Caco-2 (cell line): ENCODE measurements around the gene C7orf33. TPM values are rescaled to one million over a fixed set of nuclear protein-coding genes. Genes with fewer than 3 reads are reported as not detected.

Source experiments
- BruUV-seq: library from RNA; stranded (reverse); fragments of 400-500 nt; replicated peaks from 2 replicates; lab custom pipeline; 2021; lab: Mats Ljungman, UMichigan
- CTCF ChIA-PET: fragments of 300-600 bp; sonication (Branson Sonifier 250); formaldehyde crosslinking; loops from one replicate; lab custom pipeline; 2022; ENCODE audit warnings: antibody characterized with exemption; lab: Charles Lee
- POLR2A ChIA-PET: fragments of 300-600 bp; sonication (Branson Sonifier 250); formaldehyde crosslinking; loops from one replicate; lab custom pipeline; 2022; ENCODE audit warnings: antibody characterized with exemption; lab: Charles Lee
- DNase-seq, 2 experiments: peaks; one replicate each; pipeline versions ENCODE4 v3.0.0 to v3.0.0-alpha.2; 2020 to 2022
- H3K27me3 ChIP-seq: replicated peaks from 2 replicates; pipeline ENCODE4 v1.6.0; 2011; ENCODE audit warnings: low read length; ENCODE audit not compliant: control insufficient read depth, insufficient read depth
- H3K36me3 ChIP-seq: 2 replicates; pipeline ENCODE4 v1.5.1; 2011; ENCODE audit warnings: low read length; ENCODE audit not compliant: control insufficient read depth, insufficient read depth
- H3K4me1 ChIP-seq: fragments of 250-450 bp; sonication (Bioruptor Pico); 2 replicates; pipeline ENCODE4 v1.5.1; 2020; ENCODE audit warnings: mild to moderate bottlenecking
- H3K4me3 ChIP-seq: 2 replicates; pipeline ENCODE4 v1.5.1; 2011; ENCODE audit warnings: low read depth, mild to moderate bottlenecking, control low read depth, low read length
- H3K9me3 ChIP-seq: fragments of 250-450 bp; sonication (Bioruptor Pico); 2 replicates; pipeline ENCODE4 v1.5.1; 2020; ENCODE audit warnings: mild to moderate bottlenecking, moderate library complexity
- H3K27ac Mint-ChIP-seq: one replicate; pipeline ENCODE4 v1.8.0; 2022; ENCODE audit warnings: mixed read lengths; ENCODE audit not compliant: unreplicated experiment
- H3K27me3 Mint-ChIP-seq: one replicate; pipeline ENCODE4 v1.8.0; 2022; ENCODE audit warnings: mixed read lengths; ENCODE audit not compliant: insufficient read depth, unreplicated experiment
- H3K36me3 Mint-ChIP-seq: one replicate; pipeline ENCODE4 v1.8.0; 2022; ENCODE audit warnings: mild to moderate bottlenecking, mixed read lengths; ENCODE audit not compliant: insufficient read depth, unreplicated experiment
- H3K4me1 Mint-ChIP-seq: one replicate; pipeline ENCODE4 v1.8.0; 2022; ENCODE audit warnings: low read depth, mixed read lengths; ENCODE audit not compliant: unreplicated experiment
- H3K4me3 Mint-ChIP-seq: one replicate; pipeline ENCODE4 v1.8.0; 2022; ENCODE audit warnings: mild to moderate bottlenecking, moderate library complexity, mixed read lengths; ENCODE audit not compliant: unreplicated experiment
- H3K9me3 Mint-ChIP-seq: one replicate; pipeline ENCODE4 v1.8.0; 2022; ENCODE audit warnings: mixed read lengths; ENCODE audit not compliant: unreplicated experiment
- intact Hi-C: fragments of 100-400 bp; cut with micrococcal nuclease; formaldehyde crosslinking; loops from one replicate; pipeline ENCODE4 v1.10.0; 2022; ENCODE audit not compliant: unreplicated experiment
- total RNA-seq: library from RNA; stranded (reverse); gene quantifications from 2 replicates; pipeline ENCODE4 v1.2.3, GENCODE V29; 2022
- TF ChIP-seq, protein P1 (sequence below), 2 experiments: fragments of 200-600 bp in 1 of 2; IDR thresholded peaks; 1 replicate in 1 of 2; 2 replicates in 1 of 2; pipeline versions ENCODE4 v1.5.1 to v1.8.0; 2011 to 2022; ENCODE audit warnings: antibody characterized with exemption in 1 of 2, control low read depth in 1 of 2, inconsistent platforms in 1 of 2, low read depth in 1 of 2, low read length in 1 of 2, mild to moderate bottlenecking in 1 of 2, moderate library complexity in 1 of 2; ENCODE audit not compliant: insufficient read depth in 1 of 2, severe bottlenecking in 1 of 2, unreplicated experiment in 1 of 2

C7orf33 gene
- total RNA-seq, 1 experiment from 2014 or later, result 0.23 TPM

DNA sequence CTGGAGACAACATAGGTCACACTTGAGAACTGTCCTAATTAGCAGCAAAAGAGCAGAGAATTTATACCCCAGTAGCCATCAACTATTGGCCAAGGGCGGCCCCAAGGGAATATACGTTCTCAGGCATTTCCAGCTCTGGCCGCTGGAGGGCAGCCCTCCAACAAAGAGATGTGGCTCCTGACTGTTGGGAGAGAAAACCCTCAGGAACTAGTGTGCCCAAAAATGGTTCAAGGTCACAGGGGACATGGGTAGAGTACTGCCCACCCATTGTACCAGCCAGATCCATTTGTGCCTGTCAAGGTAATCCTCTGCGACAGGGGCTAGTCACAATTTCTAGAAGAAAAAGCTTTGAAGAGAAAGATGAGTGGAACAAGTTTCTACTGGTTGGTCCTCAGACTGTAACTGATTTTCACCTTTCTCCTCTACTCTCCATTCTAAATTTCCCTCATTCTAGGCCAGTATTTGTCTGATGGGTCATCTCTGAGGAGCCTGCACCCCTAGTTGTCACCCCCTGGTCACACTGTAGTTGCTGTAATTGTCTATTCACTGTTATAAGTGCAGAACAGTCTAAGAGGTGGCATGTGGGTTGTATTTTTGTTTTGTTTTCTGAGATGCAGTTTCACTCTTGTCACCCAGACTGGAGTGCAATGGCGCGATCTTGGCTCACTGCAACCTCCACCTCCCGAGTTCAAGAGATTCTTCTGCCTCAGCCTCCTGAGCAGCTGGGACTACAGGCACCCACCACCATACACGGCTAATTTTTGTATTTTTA, 14.7 kb upstream of the C7orf33 start:
- Mint-ChIP-seq H3K4me1 (no peaks in the 10 kb centered on the region), H3K9me3 (peaks cover 2% of the 10 kb centered on the region), H3K27ac (no peak overlapping the region), H3K36me3 (no peaks in the 10 kb centered on the region), H3K27me3 (peaks cover 3% of the 10 kb centered on the region), H3K4me3 (no peak overlapping the region)
- DNase-seq, result peak; percentile 61 to 76
- H3K36me3 ChIP-seq, result no peaks in the 10 kb centered on the region
- TF ChIP-seq, protein P1, sequence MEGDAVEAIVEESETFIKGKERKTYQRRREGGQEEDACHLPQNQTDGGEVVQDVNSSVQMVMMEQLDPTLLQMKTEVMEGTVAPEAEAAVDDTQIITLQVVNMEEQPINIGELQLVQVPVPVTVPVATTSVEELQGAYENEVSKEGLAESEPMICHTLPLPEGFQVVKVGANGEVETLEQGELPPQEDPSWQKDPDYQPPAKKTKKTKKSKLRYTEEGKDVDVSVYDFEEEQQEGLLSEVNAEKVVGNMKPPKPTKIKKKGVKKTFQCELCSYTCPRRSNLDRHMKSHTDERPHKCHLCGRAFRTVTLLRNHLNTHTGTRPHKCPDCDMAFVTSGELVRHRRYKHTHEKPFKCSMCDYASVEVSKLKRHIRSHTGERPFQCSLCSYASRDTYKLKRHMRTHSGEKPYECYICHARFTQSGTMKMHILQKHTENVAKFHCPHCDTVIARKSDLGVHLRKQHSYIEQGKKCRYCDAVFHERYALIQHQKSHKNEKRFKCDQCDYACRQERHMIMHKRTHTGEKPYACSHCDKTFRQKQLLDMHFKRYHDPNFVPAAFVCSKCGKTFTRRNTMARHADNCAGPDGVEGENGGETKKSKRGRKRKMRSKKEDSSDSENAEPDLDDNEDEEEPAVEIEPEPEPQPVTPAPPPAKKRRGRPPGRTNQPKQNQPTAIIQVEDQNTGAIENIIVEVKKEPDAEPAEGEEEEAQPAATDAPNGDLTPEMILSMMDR (IDR thresholded peaks at IDR 0.05; ENCODE audit: insufficient read depth in 1 of 2, low read depth in 1 of 2, low read length in 1 of 2, severe bottlenecking in 1 of 2, unreplicated experiment in 1 of 2), result peak; percentile 85 to 90
- H3K9me3 ChIP-seq, result no peaks in the 10 kb centered on the region
- no peaks in the 10 kb centered on the region for H3K27me3 ChIP-seq
- no peak overlapping the region for H3K4me3 ChIP-seq
- ChIA-PET CTCF (interaction anchor here (0.6 to 1.0 kb wide), 3 partner anchors 16 to 387 kb away, joined by 3 to 6 read pairs (median 3); no protein-coding TSS in a partner anchor), POLR2A (no interaction called here)
- intact Hi-C loops, result loop anchor here (1.0 to 5.0 kb wide), 5 partner anchors 74 to 390 kb away; partner anchors contain the start of gene CUL1
- BruUV-seq, result no TSS peak
- H3K4me1 ChIP-seq, result no peaks in the 10 kb centered on the region

DNA sequence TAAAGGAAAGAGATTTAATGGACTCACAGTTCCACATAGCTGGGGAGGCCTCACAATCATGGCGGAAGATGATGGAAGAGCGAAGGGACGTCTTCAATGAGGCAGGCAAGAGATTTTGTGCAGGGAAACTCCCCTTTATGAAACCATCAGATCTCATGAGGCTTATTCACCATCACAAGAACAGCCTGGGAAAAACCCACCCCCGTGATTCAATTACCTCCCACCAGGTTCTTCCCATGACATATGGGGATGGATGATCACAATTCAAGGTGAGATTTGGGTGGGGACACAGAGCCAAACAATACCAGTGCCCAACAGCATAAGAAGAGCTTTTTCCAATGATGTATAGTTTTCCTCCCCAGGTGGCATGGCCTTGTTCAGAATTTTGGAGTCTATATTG, 11.2 kb upstream of the C7orf33 start:
- no TSS peak for BruUV-seq

DNA sequence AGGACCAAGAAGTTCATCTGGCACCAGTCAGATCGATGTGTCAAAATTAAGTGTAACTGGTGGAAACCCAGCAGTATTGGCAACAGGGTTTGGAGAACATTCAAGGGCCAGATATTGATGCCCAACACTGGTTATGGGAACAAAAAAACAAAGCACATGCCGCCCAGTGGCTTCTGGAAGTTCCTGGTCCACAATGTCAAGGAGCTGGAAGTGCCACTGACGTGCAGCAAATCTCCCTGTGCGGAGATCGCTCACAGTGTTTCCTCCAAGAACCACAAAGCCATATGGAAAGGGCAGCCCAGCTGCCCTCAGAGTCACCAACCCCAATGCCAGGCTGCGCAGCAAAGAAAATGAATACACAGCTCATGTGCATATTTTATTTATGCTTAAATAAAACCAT, 10.1 kb upstream of the C7orf33 start:
- Mint-ChIP-seq H3K27me3 (no peaks in the 10 kb centered on the region), H3K9me3 (no peaks in the 10 kb centered on the region), H3K27ac (no peak overlapping the region), H3K4me3 (no peak overlapping the region), H3K4me1 (no peaks in the 10 kb centered on the region), H3K36me3 (no peaks in the 10 kb centered on the region)
- POLR2A ChIA-PET, result no interaction called here
- H3K4me1 ChIP-seq, result no peaks in the 10 kb centered on the region
- H3K9me3 ChIP-seq, result no peaks in the 10 kb centered on the region
- no peaks in the 10 kb centered on the region for H3K27me3 ChIP-seq
- CTCF ChIA-PET, result no interaction called here
- no peak overlapping the region for H3K4me3 ChIP-seq
- TF ChIP-seq, protein P1 (IDR thresholded peaks at IDR 0.05; ENCODE audit: insufficient read depth in 1 of 2, low read depth in 1 of 2, low read length in 1 of 2, severe bottlenecking in 1 of 2, unreplicated experiment in 1 of 2), result no peak
- no peak for DNase-seq
- no peaks in the 10 kb centered on the region for H3K36me3 ChIP-seq
- intact Hi-C loops, result no loop called here
- no TSS peak for BruUV-seq

More for the DNA sequence above, 11.2 kb upstream of the C7orf33 start:
- DNase-seq, result no peak
- Histone ChIP-seq H3K27me3 (no peaks in the 10 kb centered on the region), H3K36me3 (no peaks in the 10 kb centered on the region), H3K4me3 (no peak overlapping the region), H3K9me3 (no peaks in the 10 kb centered on the region), H3K4me1 (no peaks in the 10 kb centered on the region)
- ChIA-PET POLR2A (no interaction called here), CTCF (no interaction called here)
- H3K4me1 Mint-ChIP-seq, result no peaks in the 10 kb centered on the region
- H3K27me3 Mint-ChIP-seq, result peaks cover 3% of the 10 kb centered on the region
- H3K9me3 Mint-ChIP-seq, result no peaks in the 10 kb centered on the region
- TF ChIP-seq, protein P1 (IDR thresholded peaks at IDR 0.05; ENCODE audit: insufficient read depth in 1 of 2, low read depth in 1 of 2, low read length in 1 of 2, severe bottlenecking in 1 of 2, unreplicated experiment in 1 of 2), result no peak
- H3K36me3 Mint-ChIP-seq, result no peaks in the 10 kb centered on the region
- no peak overlapping the region for H3K4me3 Mint-ChIP-seq
- H3K27ac Mint-ChIP-seq, result no peak overlapping the region
- intact Hi-C loops, result loop anchor here (5.0 kb wide), 2 partner anchors 77 to 203 kb away; no protein-coding TSS in a partner anchor
